Uterus (tissue), 2 donors: ENCODE results near the gene PRDM2.

Source experiments
- POLR2A ChIP-seq, 2 donors: fragments of 450-650 bp; IDR thresholded peaks; one replicate each; pipeline ENCODE4 v1.6.1; 2016; ENCODE audit warnings: antibody characterized with exemption in 2 of 2, mild to moderate bottlenecking in 1 of 2, moderate library complexity in 1 of 2
- TF ChIP-seq, protein P1 (sequence below), 4 experiments: fragments of 200-600 bp in 2 of 4; fragments of 450-650 bp in 2 of 4; sonication (generic) in 2 of 4; IDR thresholded peaks; one replicate each; pipeline ENCODE4 v1.5.1; 2016 to 2019; ENCODE audit warnings: antibody characterized with exemption in 4 of 4, mild to moderate bottlenecking in 2 of 4, moderate library complexity in 1 of 4

- TF ChIP-seq, protein P1, sequence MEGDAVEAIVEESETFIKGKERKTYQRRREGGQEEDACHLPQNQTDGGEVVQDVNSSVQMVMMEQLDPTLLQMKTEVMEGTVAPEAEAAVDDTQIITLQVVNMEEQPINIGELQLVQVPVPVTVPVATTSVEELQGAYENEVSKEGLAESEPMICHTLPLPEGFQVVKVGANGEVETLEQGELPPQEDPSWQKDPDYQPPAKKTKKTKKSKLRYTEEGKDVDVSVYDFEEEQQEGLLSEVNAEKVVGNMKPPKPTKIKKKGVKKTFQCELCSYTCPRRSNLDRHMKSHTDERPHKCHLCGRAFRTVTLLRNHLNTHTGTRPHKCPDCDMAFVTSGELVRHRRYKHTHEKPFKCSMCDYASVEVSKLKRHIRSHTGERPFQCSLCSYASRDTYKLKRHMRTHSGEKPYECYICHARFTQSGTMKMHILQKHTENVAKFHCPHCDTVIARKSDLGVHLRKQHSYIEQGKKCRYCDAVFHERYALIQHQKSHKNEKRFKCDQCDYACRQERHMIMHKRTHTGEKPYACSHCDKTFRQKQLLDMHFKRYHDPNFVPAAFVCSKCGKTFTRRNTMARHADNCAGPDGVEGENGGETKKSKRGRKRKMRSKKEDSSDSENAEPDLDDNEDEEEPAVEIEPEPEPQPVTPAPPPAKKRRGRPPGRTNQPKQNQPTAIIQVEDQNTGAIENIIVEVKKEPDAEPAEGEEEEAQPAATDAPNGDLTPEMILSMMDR (IDR thresholded peaks at IDR 0.05) = no peak
- no peak for TF ChIP-seq POLR2A (IDR thresholded peaks at IDR 0.05)
These were observed 57.7 kb downstream of the PRDM2 start for GRCh38 chr1:13757693-13758092.
